ENCODE results near the gene SLC44A2.
"Not testable (repeated sequence)": the region's sequence is repeated elsewhere in the genome, so short reads cannot be mapped to it uniquely, and the experiment has no call there.

DNA sequence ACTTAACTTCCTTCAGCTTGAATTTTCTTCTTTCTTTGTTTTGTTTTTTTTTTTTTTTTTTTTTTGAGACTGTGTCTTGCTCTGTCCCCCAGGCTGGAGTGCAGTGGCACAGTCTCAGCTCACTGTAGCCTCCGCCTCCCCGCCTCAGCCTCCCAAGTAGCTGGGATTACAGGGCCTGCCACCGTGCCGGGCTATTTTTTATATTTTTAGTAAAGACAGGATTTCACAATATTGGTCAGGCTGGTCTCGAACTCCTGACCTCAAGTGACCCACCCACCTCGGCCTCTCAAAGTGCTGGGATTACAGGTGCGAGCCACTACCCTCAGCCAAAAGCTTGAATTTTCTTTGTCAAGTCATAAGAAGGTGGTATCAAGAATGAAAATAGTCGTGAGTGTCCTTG lies 49.9 kb downstream of the SLC44A2 start:
- TF ChIP-seq, protein P1, sequence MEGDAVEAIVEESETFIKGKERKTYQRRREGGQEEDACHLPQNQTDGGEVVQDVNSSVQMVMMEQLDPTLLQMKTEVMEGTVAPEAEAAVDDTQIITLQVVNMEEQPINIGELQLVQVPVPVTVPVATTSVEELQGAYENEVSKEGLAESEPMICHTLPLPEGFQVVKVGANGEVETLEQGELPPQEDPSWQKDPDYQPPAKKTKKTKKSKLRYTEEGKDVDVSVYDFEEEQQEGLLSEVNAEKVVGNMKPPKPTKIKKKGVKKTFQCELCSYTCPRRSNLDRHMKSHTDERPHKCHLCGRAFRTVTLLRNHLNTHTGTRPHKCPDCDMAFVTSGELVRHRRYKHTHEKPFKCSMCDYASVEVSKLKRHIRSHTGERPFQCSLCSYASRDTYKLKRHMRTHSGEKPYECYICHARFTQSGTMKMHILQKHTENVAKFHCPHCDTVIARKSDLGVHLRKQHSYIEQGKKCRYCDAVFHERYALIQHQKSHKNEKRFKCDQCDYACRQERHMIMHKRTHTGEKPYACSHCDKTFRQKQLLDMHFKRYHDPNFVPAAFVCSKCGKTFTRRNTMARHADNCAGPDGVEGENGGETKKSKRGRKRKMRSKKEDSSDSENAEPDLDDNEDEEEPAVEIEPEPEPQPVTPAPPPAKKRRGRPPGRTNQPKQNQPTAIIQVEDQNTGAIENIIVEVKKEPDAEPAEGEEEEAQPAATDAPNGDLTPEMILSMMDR (IDR thresholded peaks at IDR 0.05), result not testable (repeated sequence)
- TF ChIP-seq POLR2A (IDR thresholded peaks at IDR 0.05), result not testable (repeated sequence)
